Left ventricle myocardium inferior (tissue), 1 donor: ENCODE data around the gene ISCU. TPM values are rescaled to one million over a fixed set of nuclear protein-coding genes. Genes with fewer than 3 reads are reported as not detected.

Experiments used
- total RNA-seq: library from RNA; stranded (reverse); fragmentation: NEBNext Ultra II Directional; extraction: Animal tissue kit (Norgen Biotek cat#: 25700); gene quantifications from one replicate; pipeline ENCODE4 v1.2.1, GENCODE V29; 2021
- donor health status: DM: no; HTN: yes; CAD: no; lungs with severe emphysema.

ISCU gene
- total RNA-seq, 1 donor from 2014 or later: 560 TPM

Other genes with a start within 250 kb of the ISCU start
- gene CMKLR1, start 223.3 kb upstream of the ISCU start, total RNA-seq: 5.7 TPM
- gene FICD, start 47.3 kb upstream of the ISCU start, total RNA-seq: 4.2 TPM
- gene SART3, start 1.4 kb upstream of the ISCU start, total RNA-seq: 24.9 TPM
- gene TMEM119, start 35.5 kb downstream of the ISCU start, total RNA-seq: 1.3 TPM
- gene SELPLG, start 71.3 kb downstream of the ISCU start, total RNA-seq: 3.4 TPM
- 59.6 TPM for gene CORO1C, start 168.9 kb downstream of the ISCU start, total RNA-seq